Measurements from ENCODE around the gene ITPR2.

Gene ITPR2

GRCh38 chr12:26361964-26362363, 471.0 kb downstream of the ITPR2 start:
- no peak overlapping the region for H3K27ac ChIP-seq (ENCODE audit: low read depth, low read length)
- no peaks in the 10 kb centered on the region for H3K9me3 ChIP-seq (ENCODE audit: low read length)

DNA sequence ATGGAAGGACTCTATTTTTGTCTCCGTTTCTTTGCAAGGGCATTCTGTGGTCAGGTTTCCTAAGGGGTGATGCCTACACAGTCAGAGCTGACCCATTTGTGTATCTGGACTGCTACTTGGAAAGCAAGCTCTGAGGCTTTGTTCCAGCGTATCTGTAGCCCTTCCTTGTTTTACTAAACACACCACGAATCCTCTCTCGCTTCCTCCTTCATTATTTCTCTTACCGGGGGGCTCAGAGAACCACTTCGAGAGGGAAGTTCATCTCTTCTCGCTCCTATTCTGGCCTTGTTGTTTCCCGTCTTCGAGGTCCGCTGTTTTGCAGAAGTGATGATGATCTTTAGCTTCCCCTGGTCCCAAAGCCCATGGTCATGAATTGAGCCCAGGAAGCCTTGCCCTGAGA, 472.9 kb downstream of the ITPR2 start:
- Histone ChIP-seq H3K36me3 (ENCODE audit: insufficient read depth, low read length) (no peaks in the 10 kb centered on the region), H3K9ac (ENCODE audit: low read length) (no peak overlapping the region), H3K4me1 (ENCODE audit: insufficient read depth, low read length) (peaks cover 4% of the 10 kb centered on the region), H3K4me3 (ENCODE audit: low read depth in 1 of 2, low read length in 2 of 2) (no peak overlapping the region), H3K27ac (ENCODE audit: low read depth, low read length) (no peak overlapping the region), H3K9me3 (ENCODE audit: low read length) (no peaks in the 10 kb centered on the region), H3K27me3 (ENCODE audit: control insufficient read depth in 1 of 2, insufficient read depth in 2 of 2, low read length in 2 of 2) (no peaks in the 10 kb centered on the region)

More at GRCh38 chr12:26361964-26362363, 471.0 kb downstream of the ITPR2 start:
- no peaks in the 10 kb centered on the region for H3K27me3 ChIP-seq (ENCODE audit: control insufficient read depth in 1 of 2, insufficient read depth in 2 of 2, low read length in 2 of 2)
- H3K4me3 ChIP-seq (ENCODE audit: low read depth in 1 of 2, low read length in 2 of 2), result no peak overlapping the region
- no peaks in the 10 kb centered on the region for H3K36me3 ChIP-seq (ENCODE audit: insufficient read depth, low read length)
- H3K9ac ChIP-seq (ENCODE audit: low read length), result no peak overlapping the region
- peaks cover 4% of the 10 kb centered on the region for H3K4me1 ChIP-seq (ENCODE audit: insufficient read depth, low read length)

DNA sequence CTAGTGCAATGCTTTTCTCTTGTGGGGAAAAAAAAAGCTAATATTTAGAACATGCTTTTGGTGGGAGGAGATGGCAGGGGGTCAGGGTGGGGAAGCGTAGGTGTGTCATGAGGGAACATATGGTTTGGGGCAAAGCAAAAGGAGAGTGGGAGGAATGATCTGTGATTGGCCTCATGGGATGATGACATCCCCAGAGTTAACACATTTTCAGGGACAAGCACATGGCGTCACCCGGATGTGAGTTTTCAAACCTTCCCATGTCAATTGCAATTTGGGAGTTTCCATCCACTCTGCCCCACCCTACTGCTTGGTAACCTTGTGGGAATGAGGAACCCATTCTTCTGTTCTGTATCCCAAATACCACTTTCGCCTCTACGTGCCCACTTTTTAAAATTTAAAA, 473.4 kb downstream of the ITPR2 start:
- H3K27ac ChIP-seq (ENCODE audit: low read depth, low read length), result no peak overlapping the region
- no peaks in the 10 kb centered on the region for H3K27me3 ChIP-seq (ENCODE audit: control insufficient read depth in 1 of 2, insufficient read depth in 2 of 2, low read length in 2 of 2)
- H3K9me3 ChIP-seq (ENCODE audit: low read length), result no peaks in the 10 kb centered on the region
- H3K36me3 ChIP-seq (ENCODE audit: insufficient read depth, low read length), result no peaks in the 10 kb centered on the region
- H3K4me3 ChIP-seq (ENCODE audit: low read depth in 1 of 2, low read length in 2 of 2), result no peak overlapping the region
- peaks cover 4% of the 10 kb centered on the region for H3K4me1 ChIP-seq (ENCODE audit: insufficient read depth, low read length)
- no peak overlapping the region for H3K9ac ChIP-seq (ENCODE audit: low read length)

GRCh38 chr12:26358651-26359050, 474.3 kb downstream of the ITPR2 start:
- H3K9me3 ChIP-seq (ENCODE audit: low read length), result no peaks in the 10 kb centered on the region
- no peak overlapping the region for H3K27ac ChIP-seq (ENCODE audit: low read depth, low read length)
- H3K9ac ChIP-seq (ENCODE audit: low read length), result no peak overlapping the region
- H3K36me3 ChIP-seq (ENCODE audit: insufficient read depth, low read length), result no peaks in the 10 kb centered on the region
- no peak overlapping the region for H3K4me3 ChIP-seq (ENCODE audit: low read depth in 1 of 2, low read length in 2 of 2)
- peaks cover 4% of the 10 kb centered on the region for H3K4me1 ChIP-seq (ENCODE audit: insufficient read depth, low read length)
- H3K27me3 ChIP-seq (ENCODE audit: control insufficient read depth in 1 of 2, insufficient read depth in 2 of 2, low read length in 2 of 2), result no peaks in the 10 kb centered on the region

DNA sequence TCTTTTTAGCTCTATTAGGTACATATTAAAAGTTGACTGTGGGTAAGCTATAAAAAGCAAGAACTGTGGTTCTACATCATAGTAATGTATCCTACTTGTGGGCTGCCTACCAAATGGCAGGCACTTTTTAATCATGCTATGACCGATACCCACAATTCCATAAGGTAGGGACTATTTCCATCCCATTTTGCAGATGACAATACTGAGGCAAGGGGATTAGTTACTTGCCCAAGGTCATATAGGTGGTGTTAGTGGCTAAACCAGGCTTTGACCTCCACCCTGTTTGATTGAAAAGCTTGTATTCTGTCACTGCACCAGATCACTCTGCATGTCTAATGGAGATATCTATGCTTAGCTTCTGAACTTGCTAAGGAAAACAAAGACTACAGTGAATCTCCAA, 485.7 kb downstream of the ITPR2 start:
- Histone ChIP-seq H3K9ac (ENCODE audit: low read length) (no peak overlapping the region), H3K36me3 (ENCODE audit: insufficient read depth, low read length) (no peaks in the 10 kb centered on the region), H3K27ac (ENCODE audit: low read depth, low read length) (no peak overlapping the region), H3K4me1 (ENCODE audit: insufficient read depth, low read length) (no peaks in the 10 kb centered on the region), H3K27me3 (ENCODE audit: control insufficient read depth in 1 of 2, insufficient read depth in 2 of 2, low read length in 2 of 2) (no peaks in the 10 kb centered on the region), H3K9me3 (ENCODE audit: low read length) (no peaks in the 10 kb centered on the region), H3K4me3 (ENCODE audit: low read depth in 1 of 2, low read length in 2 of 2) (no peak overlapping the region)

GRCh38 chr12:26346736-26347135, 486.3 kb downstream of the ITPR2 start:
- H3K36me3 ChIP-seq (ENCODE audit: insufficient read depth, low read length), result no peaks in the 10 kb centered on the region

GRCh38 chr12:26345471-26346003, 487.5 kb downstream of the ITPR2 start:
- Histone ChIP-seq H3K9ac (ENCODE audit: low read length) (no peak overlapping the region), H3K4me1 (ENCODE audit: insufficient read depth, low read length) (no peaks in the 10 kb centered on the region), H3K9me3 (ENCODE audit: low read length) (no peaks in the 10 kb centered on the region), H3K36me3 (ENCODE audit: insufficient read depth, low read length) (no peaks in the 10 kb centered on the region), H3K4me3 (ENCODE audit: low read depth in 1 of 2, low read length in 2 of 2) (no peak overlapping the region), H3K27me3 (ENCODE audit: control insufficient read depth in 1 of 2, insufficient read depth in 2 of 2, low read length in 2 of 2) (no peaks in the 10 kb centered on the region), H3K27ac (ENCODE audit: low read depth, low read length) (no peak overlapping the region)

More at GRCh38 chr12:26346736-26347135, 486.3 kb downstream of the ITPR2 start:
- H3K4me3 ChIP-seq (ENCODE audit: low read depth in 1 of 2, low read length in 2 of 2), result no peak overlapping the region
- no peaks in the 10 kb centered on the region for H3K4me1 ChIP-seq (ENCODE audit: insufficient read depth, low read length)
- H3K27ac ChIP-seq (ENCODE audit: low read depth, low read length), result no peak overlapping the region
- no peak overlapping the region for H3K9ac ChIP-seq (ENCODE audit: low read length)
- no peaks in the 10 kb centered on the region for H3K27me3 ChIP-seq (ENCODE audit: control insufficient read depth in 1 of 2, insufficient read depth in 2 of 2, low read length in 2 of 2)
- no peaks in the 10 kb centered on the region for H3K9me3 ChIP-seq (ENCODE audit: low read length)

DNA sequence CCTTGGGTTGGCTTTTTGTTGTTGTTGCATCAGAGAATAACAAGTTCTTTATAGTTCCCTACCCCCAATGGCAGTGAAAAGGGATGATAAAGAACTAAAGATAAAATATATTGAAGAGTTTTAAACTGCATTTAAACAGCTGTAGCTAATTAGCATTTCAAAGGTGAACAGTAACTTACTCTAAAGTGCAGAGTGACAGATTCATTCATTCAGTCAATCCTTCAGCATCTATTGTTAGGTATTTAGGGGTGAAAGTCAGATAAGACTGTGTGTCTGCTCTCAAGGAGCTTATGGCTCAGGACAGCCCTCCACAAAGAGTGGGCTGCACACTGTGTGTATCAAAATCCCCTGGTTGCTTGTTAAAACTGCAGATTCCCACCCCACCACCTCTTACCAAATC, 491.5 kb downstream of the ITPR2 start:
- Histone ChIP-seq H3K9ac (ENCODE audit: low read length) (no peak overlapping the region), H3K4me1 (ENCODE audit: insufficient read depth, low read length) (no peaks in the 10 kb centered on the region), H3K27ac (ENCODE audit: low read depth, low read length) (no peak overlapping the region), H3K9me3 (ENCODE audit: low read length) (no peaks in the 10 kb centered on the region), H3K4me3 (ENCODE audit: low read depth in 1 of 2, low read length in 2 of 2) (no peak overlapping the region), H3K27me3 (ENCODE audit: control insufficient read depth in 1 of 2, insufficient read depth in 2 of 2, low read length in 2 of 2) (no peaks in the 10 kb centered on the region), H3K36me3 (ENCODE audit: insufficient read depth, low read length) (no peaks in the 10 kb centered on the region)

DNA sequence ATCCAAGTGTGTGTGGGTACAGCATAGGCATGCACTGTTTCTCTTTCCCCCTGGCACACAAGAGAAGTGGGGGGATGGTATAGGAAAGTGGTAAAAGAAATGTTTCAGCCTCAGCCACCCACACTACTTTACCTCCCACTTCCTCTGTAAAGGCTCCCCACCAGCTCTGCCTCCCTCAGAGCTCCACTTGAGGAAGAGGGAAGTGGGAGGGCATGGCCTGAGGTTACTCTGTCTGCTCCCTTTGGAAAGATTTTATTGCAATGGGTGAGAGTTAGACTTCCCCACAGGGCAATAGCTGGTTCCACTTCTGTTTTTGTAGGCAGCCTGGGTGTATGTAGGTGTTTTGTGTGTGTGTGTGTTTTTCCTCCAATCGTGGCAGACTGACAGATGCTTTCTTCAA, 492.3 kb downstream of the ITPR2 start:
- Histone ChIP-seq H3K4me3 (ENCODE audit: low read depth in 1 of 2, low read length in 2 of 2) (no peak overlapping the region), H3K27ac (ENCODE audit: low read depth, low read length) (no peak overlapping the region), H3K27me3 (ENCODE audit: control insufficient read depth in 1 of 2, insufficient read depth in 2 of 2, low read length in 2 of 2) (no peaks in the 10 kb centered on the region), H3K9ac (ENCODE audit: low read length) (no peak overlapping the region), H3K9me3 (ENCODE audit: low read length) (no peaks in the 10 kb centered on the region), H3K36me3 (ENCODE audit: insufficient read depth, low read length) (no peaks in the 10 kb centered on the region), H3K4me1 (ENCODE audit: insufficient read depth, low read length) (no peaks in the 10 kb centered on the region)

GRCh38 chr12:26339976-26340375, 493.0 kb downstream of the ITPR2 start:
- Histone ChIP-seq H3K9me3 (ENCODE audit: low read length) (no peaks in the 10 kb centered on the region), H3K9ac (ENCODE audit: low read length) (no peak overlapping the region), H3K4me3 (ENCODE audit: low read depth in 1 of 2, low read length in 2 of 2) (no peak overlapping the region), H3K36me3 (ENCODE audit: insufficient read depth, low read length) (no peaks in the 10 kb centered on the region), H3K27ac (ENCODE audit: low read depth, low read length) (no peak overlapping the region), H3K4me1 (ENCODE audit: insufficient read depth, low read length) (no peaks in the 10 kb centered on the region), H3K27me3 (ENCODE audit: control insufficient read depth in 1 of 2, insufficient read depth in 2 of 2, low read length in 2 of 2) (no peaks in the 10 kb centered on the region)

- Histone ChIP-seq H3K9me3 (ENCODE audit: low read length) (no peaks in the 10 kb centered on the region), H3K4me1 (ENCODE audit: insufficient read depth, low read length) (no peaks in the 10 kb centered on the region), H3K9ac (ENCODE audit: low read length) (no peak overlapping the region), H3K27ac (ENCODE audit: low read depth, low read length) (no peak overlapping the region), H3K4me3 (ENCODE audit: low read depth in 1 of 2, low read length in 2 of 2) (no peak overlapping the region), H3K27me3 (ENCODE audit: control insufficient read depth in 1 of 2, insufficient read depth in 2 of 2, low read length in 2 of 2) (no peaks in the 10 kb centered on the region), H3K36me3 (ENCODE audit: insufficient read depth, low read length) (no peaks in the 10 kb centered on the region)
Observed at GRCh38 chr12:26338586-26339572, 494.1 kb downstream of the ITPR2 start.
